Kidney (tissue), 14 donors: ENCODE results near the gene P2RX2. TPM values are rescaled to one million over a fixed set of nuclear protein-coding genes. Genes with fewer than 3 reads are reported as not detected.

ENCODE experiments used
- DNase-seq, 5 donors: peaks; one replicate each; pipeline ENCODE4 v3.0.0-alpha.2; 2013 to 2020
- FAIRE-seq: peaks from 2 replicates; lab custom pipeline; 2012; peaks lifted over from hg19 to GRCh38; lab: Jason Lieb, UNC
- H3K27ac ChIP-seq, 2 donors: one replicate each; pipeline ENCODE4 v1.7.0; 2013; ENCODE audit warnings: low read depth in 2 of 2, low read length in 2 of 2, inconsistent platforms in 1 of 2
- H3K27me3 ChIP-seq: one replicate; pipeline ENCODE4 v1.7.1; 2013; ENCODE audit warnings: low read length, inconsistent platforms; ENCODE audit not compliant: control insufficient read depth, insufficient read depth
- H3K36me3 ChIP-seq, 3 donors: one replicate each; pipeline versions ENCODE4 v1.7.0 to v1.7.1; 2013; ENCODE audit warnings: low read length in 3 of 3, control low read depth in 1 of 3, inconsistent platforms in 1 of 3; ENCODE audit not compliant: insufficient read depth in 3 of 3, control insufficient read depth in 2 of 3
- H3K4me1 ChIP-seq, 3 donors: one replicate each; pipeline versions ENCODE4 v1.7.0 to v1.7.1; 2013; ENCODE audit warnings: low read length in 3 of 3, inconsistent platforms in 1 of 3, low read depth in 1 of 3; ENCODE audit not compliant: control insufficient read depth in 2 of 3, insufficient read depth in 2 of 3
- H3K4me3 ChIP-seq, 3 donors: one replicate each; pipeline versions ENCODE4 v1.7.0 to v1.8.1; 2013; ENCODE audit warnings: low read length in 3 of 3, control low read depth in 1 of 3, inconsistent platforms in 1 of 3
- H3K9ac ChIP-seq, 3 donors: one replicate each; pipeline versions ENCODE4 v1.7.0 to v1.7.1; 2013; ENCODE audit warnings: low read length in 3 of 3, control low read depth in 1 of 3, inconsistent platforms in 1 of 3
- H3K9me3 ChIP-seq, 3 donors: one replicate each; pipeline versions ENCODE4 v1.7.0 to v1.7.1; 2013; ENCODE audit warnings: low read length in 3 of 3, control low read depth in 1 of 3, inconsistent platforms in 1 of 3; ENCODE audit not compliant: control insufficient read depth in 2 of 3, insufficient read depth in 1 of 3
- intact Hi-C: fragments of 100-400 bp; cut with DNase I; formaldehyde crosslinking; loops from one replicate; pipeline ENCODE4 v1.11.1; 2022
- polyA plus RNA-seq: library from polyadenylated mRNA; stranded (reverse); fragments of 350-450 nt; fragmentation: Illumina TruSeq; extraction: RNeasy Lipid Tissue Mini Kit (QIAGEN cat#74804); gene quantifications from one replicate; pipeline ENCODE4 v1.2.3, GENCODE V29; 2014; ENCODE audit warnings: low read depth, low replicate concordance; ENCODE audit not compliant: insufficient read depth
- total RNA-seq: library from RNA; stranded (reverse); fragmentation: NEBNext Ultra II Directional; extraction: Animal tissue kit (Norgen Biotek cat#: 25700); gene quantifications from one replicate; pipeline ENCODE4 v1.2.1, GENCODE V29; 2021
- TF ChIP-seq, protein P1 (sequence below): IDR thresholded peaks from 3 replicates; pipeline ENCODE4 v1.5.1; 2012; ENCODE audit warnings: mild to moderate bottlenecking, moderate library complexity, borderline replicate concordance; ENCODE audit not compliant: insufficient read depth; ENCODE audit errors: extremely low read depth
- donor health status: control.
- donor health status: control.
- donor health status: control.
- donor health status: control.
- donor health status: control.
- donor health status: DM: yes; HTN: yes; CAD: no.
- donor health status: Normal renal cell carcinoma (clear cell type).

P2RX2 gene
- total and polyA plus RNA-seq, 2 donors from 2014 or later, result 0.19 to 0.37 TPM

DNA sequence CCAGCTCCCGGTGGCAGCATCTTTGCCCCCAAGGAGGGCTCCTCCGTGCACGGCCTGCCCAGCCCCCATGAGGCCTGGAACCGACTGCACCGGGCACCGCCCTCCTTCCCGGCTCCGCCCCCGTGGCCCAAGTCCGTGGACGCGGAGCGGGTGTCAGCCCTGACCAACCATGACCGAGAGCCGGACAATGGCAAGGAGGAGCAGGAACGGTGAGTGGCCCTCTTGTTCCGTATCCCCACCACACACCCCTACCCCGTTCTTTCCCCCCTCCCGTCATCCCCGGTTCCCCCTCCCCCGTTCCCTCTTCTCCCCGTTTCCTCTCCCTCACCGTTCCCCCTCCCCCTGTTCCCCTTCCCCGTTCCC, 36.5 kb upstream of the P2RX2 start:
- Histone ChIP-seq H3K9ac (no peak overlapping the region), H3K36me3 (peaks cover 4 to 11% (median 4%) of the 10 kb centered on the region in 3 donors), H3K4me1 (no peaks in the 10 kb centered on the region), H3K27me3 (no peaks in the 10 kb centered on the region), H3K4me3 (no peak overlapping the region), H3K9me3 (no peaks in the 10 kb centered on the region), H3K27ac (no peak overlapping the region)
- TF ChIP-seq, protein P1, sequence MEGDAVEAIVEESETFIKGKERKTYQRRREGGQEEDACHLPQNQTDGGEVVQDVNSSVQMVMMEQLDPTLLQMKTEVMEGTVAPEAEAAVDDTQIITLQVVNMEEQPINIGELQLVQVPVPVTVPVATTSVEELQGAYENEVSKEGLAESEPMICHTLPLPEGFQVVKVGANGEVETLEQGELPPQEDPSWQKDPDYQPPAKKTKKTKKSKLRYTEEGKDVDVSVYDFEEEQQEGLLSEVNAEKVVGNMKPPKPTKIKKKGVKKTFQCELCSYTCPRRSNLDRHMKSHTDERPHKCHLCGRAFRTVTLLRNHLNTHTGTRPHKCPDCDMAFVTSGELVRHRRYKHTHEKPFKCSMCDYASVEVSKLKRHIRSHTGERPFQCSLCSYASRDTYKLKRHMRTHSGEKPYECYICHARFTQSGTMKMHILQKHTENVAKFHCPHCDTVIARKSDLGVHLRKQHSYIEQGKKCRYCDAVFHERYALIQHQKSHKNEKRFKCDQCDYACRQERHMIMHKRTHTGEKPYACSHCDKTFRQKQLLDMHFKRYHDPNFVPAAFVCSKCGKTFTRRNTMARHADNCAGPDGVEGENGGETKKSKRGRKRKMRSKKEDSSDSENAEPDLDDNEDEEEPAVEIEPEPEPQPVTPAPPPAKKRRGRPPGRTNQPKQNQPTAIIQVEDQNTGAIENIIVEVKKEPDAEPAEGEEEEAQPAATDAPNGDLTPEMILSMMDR, result no peak
- intact Hi-C loops, result no loop called here
- no peak for FAIRE-seq
- peak in 4 of 5 donors; percentile 70 to 86 (median 76) for DNase-seq

DNA sequence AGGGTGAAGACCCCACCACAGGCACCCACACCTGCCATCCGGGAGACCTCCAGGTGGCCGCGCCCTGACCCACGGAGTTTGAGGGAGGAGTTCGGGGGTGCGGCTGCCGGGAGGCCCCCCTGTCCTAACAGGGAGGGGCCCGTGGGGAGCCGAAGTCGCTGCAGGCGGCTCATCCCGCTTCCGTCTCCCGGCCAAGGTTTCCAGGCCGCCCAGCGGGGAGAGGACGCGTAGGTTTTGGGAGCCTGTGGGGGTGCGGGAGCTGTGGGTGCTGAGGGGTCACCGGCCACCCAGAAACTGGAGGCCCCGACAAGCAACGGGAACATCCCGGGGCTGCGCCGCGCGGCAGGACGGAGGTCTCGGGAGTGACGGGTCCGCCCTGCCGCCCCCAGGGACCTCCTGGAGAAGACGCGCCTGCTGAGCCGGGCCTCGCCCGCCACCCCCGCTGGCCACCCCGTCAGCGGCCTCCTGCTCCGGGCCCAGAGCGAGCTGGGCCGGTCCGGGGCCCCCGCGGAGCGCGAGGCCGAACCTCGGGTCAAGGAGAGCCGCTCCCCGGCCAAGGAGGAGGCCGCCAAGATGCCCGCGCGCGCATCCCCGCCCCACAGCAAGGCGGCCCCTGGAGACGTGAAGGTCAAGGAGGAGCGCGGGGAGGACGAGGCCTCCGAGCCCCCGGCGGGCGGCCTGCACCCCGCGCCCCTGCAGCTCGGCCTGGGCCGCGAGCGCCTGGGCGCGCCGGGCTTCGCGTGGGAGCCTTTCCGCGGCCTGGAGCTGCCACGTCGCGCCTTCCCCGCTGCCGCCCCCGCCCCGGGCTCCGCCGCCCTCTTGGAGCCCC, 35.8 kb upstream of the P2RX2 start:
- DNase-seq (peak in 1 of 5 donors; percentile 19), FAIRE-seq (no peak)
- TF ChIP-seq, protein P1, result no peak
- intact Hi-C loops, result no loop called here
- peaks cover 2 to 9% (median 2%) of the 10 kb centered on the region in 3 donors for H3K36me3 ChIP-seq
- H3K9ac ChIP-seq, result no peak overlapping the region
- no peaks in the 10 kb centered on the region for H3K9me3 ChIP-seq
- H3K27ac ChIP-seq, result no peak overlapping the region
- H3K4me3 ChIP-seq, result no peak overlapping the region
- no peaks in the 10 kb centered on the region for H3K27me3 ChIP-seq
- no peaks in the 10 kb centered on the region for H3K4me1 ChIP-seq

DNA sequence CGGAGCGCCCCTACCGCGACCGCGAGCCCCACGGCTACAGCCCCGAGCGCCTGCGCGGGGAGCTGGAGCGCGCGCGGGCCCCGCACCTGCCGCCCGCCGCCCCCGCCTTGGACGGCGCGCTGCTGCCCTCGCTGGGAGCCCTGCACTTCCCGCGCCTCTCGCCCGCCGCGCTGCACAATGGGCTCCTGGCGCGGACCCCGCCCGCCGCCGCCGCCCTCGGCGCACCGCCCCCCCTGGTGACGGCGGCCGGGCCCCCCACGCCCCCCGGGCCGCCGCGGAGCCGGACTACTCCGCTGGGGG, 35.2 kb upstream of the P2RX2 start:
- peaks cover 0 to 3% (median 0%) of the 10 kb centered on the region in 3 donors for H3K36me3 ChIP-seq
- no peaks in the 10 kb centered on the region for H3K4me1 ChIP-seq
- H3K27me3 ChIP-seq, result no peaks in the 10 kb centered on the region
- H3K9me3 ChIP-seq, result no peaks in the 10 kb centered on the region
- no peak for FAIRE-seq
- H3K4me3 ChIP-seq, result no peak overlapping the region
- H3K9ac ChIP-seq, result no peak overlapping the region
- no peak overlapping the region for H3K27ac ChIP-seq
- TF ChIP-seq, protein P1, result no peak
- peak in 2 of 5 donors; percentile 47 to 54 for DNase-seq
- intact Hi-C loops, result no loop called here
